Heart right ventricle (tissue), 16 donors: Measurements from ENCODE around the gene TRABD2A. TPM values are rescaled to one million over a fixed set of nuclear protein-coding genes. Genes with fewer than 3 reads are reported as not detected.

Source experiments
- ATAC-seq, 8 donors: fragments of 200-7000 bp; cut with Tn5 transposase; one replicate each; pipeline ENCODE4 v1.9.1; 2020; ENCODE audit warnings: mild to moderate bottlenecking in 8 of 8, moderate library complexity in 8 of 8, moderate number of reproducible peaks in 1 of 8
- DNase-seq, 2 donors: peaks; one replicate each; pipeline ENCODE4 v3.0.0-alpha.2; 2020
- H3K27ac ChIP-seq, 10 donors: fragments of 200-600 bp; sonication (generic) in 2 of 10; one replicate each; pipeline versions ENCODE4 v1.5.0 to v1.8.0; 2020 to 2022; ENCODE audit warnings: mild to moderate bottlenecking in 3 of 10
- H3K27me3 ChIP-seq, 7 donors: fragments of 200-600 bp; one replicate each; pipeline ENCODE4 v1.8.0; 2021 to 2022; ENCODE audit warnings: mild to moderate bottlenecking in 2 of 7
- H3K36me3 ChIP-seq, 9 donors: fragments of 200-600 bp; sonication (generic) in 1 of 9; one replicate each; pipeline versions ENCODE4 v1.5.0 to v1.8.0; 2020 to 2022; ENCODE audit warnings: mild to moderate bottlenecking in 2 of 9
- H3K4me1 ChIP-seq, 9 donors: fragments of 200-600 bp; sonication (generic) in 1 of 9; one replicate each; pipeline versions ENCODE4 v1.5.0 to v1.8.0; 2020 to 2022; ENCODE audit warnings: mild to moderate bottlenecking in 4 of 9
- H3K4me3 ChIP-seq, 10 donors: fragments of 200-600 bp; sonication (generic) in 2 of 10; one replicate each; pipeline versions ENCODE4 v1.5.0 to v1.8.0; 2020 to 2022; ENCODE audit warnings: mild to moderate bottlenecking in 7 of 10, moderate library complexity in 2 of 10
- H3K9me3 ChIP-seq, 11 donors: fragments of 200-600 bp in 10 of 11; sonication (generic) in 2 of 11; one replicate each; pipeline versions ENCODE4 v1.5.0 to v1.8.0; 2013 to 2022; ENCODE audit warnings: mild to moderate bottlenecking in 2 of 11, control low read depth in 1 of 11, moderate library complexity in 1 of 11
- CTCF ChIP-seq, 9 donors: fragments of 200-600 bp; sonication (generic) in 2 of 9; IDR thresholded peaks; one replicate each; pipeline versions ENCODE4 v1.5.0 to v1.8.0; 2021 to 2022; ENCODE audit warnings: antibody characterized with exemption in 9 of 9, mild to moderate bottlenecking in 5 of 9, moderate library complexity in 1 of 9
- WGBS, 2 donors: extraction: QIAGEN DNeasy Blood & Tissue Kit; methylation state at CpG; one replicate each; pipeline ENCODE4 v1.1.7; 2013; ENCODE audit warnings: inconsistent platforms in 1 of 2; 5-methylcytosine and 5-hydroxymethylcytosine counted together
- intact Hi-C, 10 donors: fragments of 100-400 bp; cut with DNase I; formaldehyde crosslinking; loops; one replicate each; pipeline versions ENCODE4 v1.11.1 to v1.14.2; 2022
- polyA plus RNA-seq, 2 donors: library from polyadenylated mRNA; stranded (reverse); fragments of 200-250 nt; gene quantifications; one replicate each; pipeline ENCODE4 v1.2.3, GENCODE V29; 2013
- total RNA-seq, 10 donors: library from RNA; stranded (reverse); fragmentation: NEBNext Ultra II Directional in 3 of 10; extraction: Animal tissue kit (Norgen Biotek cat#: 25700) in 3 of 10; gene quantifications; one replicate each; pipeline versions ENCODE4 v1.2.1 to v1.2.4, GENCODE V29; 2021 to 2023
- donor health status: Arrhythmogenic right ventricular cardiomyopathy.
- donor health status: ischemic (EF 13 %, LVEDD 7.1; RV severe dilation, severe dysfunction).
- donor health status: healthy with polysubstance abuse.
- donor health status: DM: no; HTN: yes; CAD: no.
- donor health status: DM: no; HTN: no; CAD: no.
- donor health status: ischemic (EF 25% LVEDD 6.9; RV normal size, moderate dysfunction).
- donor health status: ischemic (EF 25% LVEDD 5.7; RV mildly dilated, moderate dysfunction).
- donor health status: healthy.
- donor health status: DM: yes; HTN: yes; CAD: no.
- donor health status: Ischemic cardiomyopathy.
- donor health status: ischemic (EF 35%, LVEDD 5.7; RV mildly dilated, moderate dysfunction).
- donor health status: nonischemic (EF 11% LVEDD 7.7; RV severe dilation, severe dysfunction).
- donor health status: DM: yes; HTN: yes; CAD: no.
- donor health status: PGD.
- donor health status: ischemic (EF 29% LVEDD 5.4; RV normal size, mild dysfunction).
- donor health status: nonischemic (EF 23%, LVEDD 6.1; RV moderate dilation, normal function).

TRABD2A gene
- total and polyA plus RNA-seq, 12 donors, result 0.34 to 2.0 (median 0.68) TPM

- no peak for ATAC-seq
- DNase-seq, result no peak
- Histone ChIP-seq H3K4me3 (no peak overlapping the region), H3K9me3 (no peaks in the 10 kb centered on the region), H3K27me3 (no peaks in the 10 kb centered on the region), H3K27ac (no peak overlapping the region), H3K36me3 (no peaks in the 10 kb centered on the region), H3K4me1 (no peaks in the 10 kb centered on the region)
- 90 to 92% methylated on average over 6 of the region's 6 CpGs for WGBS, 2 donors
- TF ChIP-seq CTCF (IDR thresholded peaks at IDR 0.05), result no peak
- intact Hi-C loops, result no loop called here
Measured at GRCh38 chr2:84816426-84817026, 64.4 kb downstream of the TRABD2A start.

GRCh38 chr2:84815146-84815545, 65.7 kb downstream of the TRABD2A start:
- Histone ChIP-seq H3K27ac (no peak overlapping the region), H3K9me3 (no peaks in the 10 kb centered on the region), H3K27me3 (no peaks in the 10 kb centered on the region), H3K4me3 (no peak overlapping the region), H3K36me3 (no peaks in the 10 kb centered on the region), H3K4me1 (no peaks in the 10 kb centered on the region)
- WGBS, 2 donors, result 48 to 73% methylated on average over 3 of the region's 3 CpGs
- ATAC-seq (no peak), DNase-seq (no peak)
- TF ChIP-seq CTCF (IDR thresholded peaks at IDR 0.05), result no peak
- intact Hi-C loops, result no loop called here

- H3K4me1 ChIP-seq, result peaks cover 0 to 9% (median 0%) of the 10 kb centered on the region in 9 donors
- no peak overlapping the region for H3K4me3 ChIP-seq
- no peak for DNase-seq
- H3K9me3 ChIP-seq, result no peaks in the 10 kb centered on the region
- WGBS, 2 donors, result 93 to 94% methylated on average over 6 of the region's 6 CpGs
- intact Hi-C loops, result no loop called here
- H3K36me3 ChIP-seq, result no peaks in the 10 kb centered on the region
- no peak for TF ChIP-seq CTCF (IDR thresholded peaks at IDR 0.05)
- H3K27me3 ChIP-seq, result no peaks in the 10 kb centered on the region
- no peak for ATAC-seq
- no peak overlapping the region for H3K27ac ChIP-seq
Measured at GRCh38 chr2:84811839-84812431, 68.9 kb downstream of the TRABD2A start.

GRCh38 chr2:84808279-84808678, 72.6 kb downstream of the TRABD2A start:
- H3K9me3 ChIP-seq, result no peaks in the 10 kb centered on the region
- no peaks in the 10 kb centered on the region for H3K27me3 ChIP-seq
- no peak overlapping the region for H3K4me3 ChIP-seq
- TF ChIP-seq CTCF (IDR thresholded peaks at IDR 0.05), result no peak
- intact Hi-C loops, result no loop called here
- H3K36me3 ChIP-seq, result no peaks in the 10 kb centered on the region
- WGBS, 2 donors, result 74% methylated on average over 4 of the region's 4 CpGs
- ATAC-seq (no peak), DNase-seq (no peak)
- peaks cover 0 to 17% (median 0%) of the 10 kb centered on the region in 9 donors for H3K4me1 ChIP-seq
- H3K27ac ChIP-seq, result no peak overlapping the region
